ENCODE data around the gene LPP. TPM values are rescaled to one million over a fixed set of nuclear protein-coding genes. Genes with fewer than 3 reads are reported as not detected.

LPP gene
- total RNA-seq, 4 donors from 2014 or later = 109 to 170 (median 132) TPM

DNA sequence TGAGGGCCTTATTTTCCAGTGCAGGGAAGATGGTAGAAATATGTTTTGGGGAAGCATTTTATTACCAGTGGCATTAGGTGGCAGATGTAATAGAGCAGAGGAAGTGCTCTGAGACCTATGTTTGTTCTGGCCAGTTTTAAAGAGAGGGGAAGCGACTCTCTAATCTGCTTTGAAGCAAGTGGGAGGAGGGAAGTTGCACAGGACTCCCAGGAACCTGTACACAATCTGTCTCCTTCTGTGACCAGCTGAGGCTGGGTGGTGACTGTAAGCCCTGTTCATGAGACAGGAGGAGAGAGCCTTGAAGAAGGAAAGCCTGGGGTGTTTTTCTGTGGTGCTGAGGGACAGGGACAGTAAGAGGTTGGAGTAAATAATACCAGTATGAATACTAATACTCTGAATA, 60.5 kb downstream of the LPP start:
- H3K36me3 ChIP-seq = no peaks in the 10 kb centered on the region
- H3K4me3 ChIP-seq = peak overlapping the region in 1 of 4 donors; percentile 36
- peak overlapping the region; percentile 21 to 87 (median 58) for H3K27ac ChIP-seq
- TF ChIP-seq, protein P1, sequence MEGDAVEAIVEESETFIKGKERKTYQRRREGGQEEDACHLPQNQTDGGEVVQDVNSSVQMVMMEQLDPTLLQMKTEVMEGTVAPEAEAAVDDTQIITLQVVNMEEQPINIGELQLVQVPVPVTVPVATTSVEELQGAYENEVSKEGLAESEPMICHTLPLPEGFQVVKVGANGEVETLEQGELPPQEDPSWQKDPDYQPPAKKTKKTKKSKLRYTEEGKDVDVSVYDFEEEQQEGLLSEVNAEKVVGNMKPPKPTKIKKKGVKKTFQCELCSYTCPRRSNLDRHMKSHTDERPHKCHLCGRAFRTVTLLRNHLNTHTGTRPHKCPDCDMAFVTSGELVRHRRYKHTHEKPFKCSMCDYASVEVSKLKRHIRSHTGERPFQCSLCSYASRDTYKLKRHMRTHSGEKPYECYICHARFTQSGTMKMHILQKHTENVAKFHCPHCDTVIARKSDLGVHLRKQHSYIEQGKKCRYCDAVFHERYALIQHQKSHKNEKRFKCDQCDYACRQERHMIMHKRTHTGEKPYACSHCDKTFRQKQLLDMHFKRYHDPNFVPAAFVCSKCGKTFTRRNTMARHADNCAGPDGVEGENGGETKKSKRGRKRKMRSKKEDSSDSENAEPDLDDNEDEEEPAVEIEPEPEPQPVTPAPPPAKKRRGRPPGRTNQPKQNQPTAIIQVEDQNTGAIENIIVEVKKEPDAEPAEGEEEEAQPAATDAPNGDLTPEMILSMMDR (IDR thresholded peaks at IDR 0.05) = no peak
- TF ChIP-seq POLR2A (IDR thresholded peaks at IDR 0.05) = no peak
- H3K27me3 ChIP-seq = no peaks in the 10 kb centered on the region
- peaks cover 0 to 63% (median 3%) of the 10 kb centered on the region in 4 donors for H3K4me1 ChIP-seq
- H3K9me3 ChIP-seq = no peaks in the 10 kb centered on the region
- DNase-seq = no peak

DNA sequence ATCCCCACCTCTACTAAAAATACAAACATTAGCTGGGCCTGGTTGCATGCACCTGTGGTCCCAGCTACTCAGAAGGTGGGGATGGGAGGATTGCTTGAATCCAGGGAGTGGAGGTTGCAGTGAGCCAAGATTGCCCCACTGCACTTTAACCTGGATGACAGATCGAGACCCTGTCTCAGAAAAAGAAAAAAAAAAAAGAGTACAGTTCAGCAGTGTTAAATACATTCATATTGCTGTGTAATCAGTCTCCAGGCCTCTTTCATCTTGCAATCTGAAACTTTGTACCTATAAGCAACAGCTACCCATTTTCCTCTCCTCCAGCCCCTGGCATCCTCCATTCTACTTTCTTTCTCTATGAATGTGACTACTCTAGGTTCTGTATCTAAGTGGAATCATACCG, 61.2 kb downstream of the LPP start:
- DNase-seq = no peak
- Histone ChIP-seq H3K4me1 (peaks cover 0 to 63% (median 3%) of the 10 kb centered on the region in 4 donors), H3K9me3 (no peaks in the 10 kb centered on the region), H3K4me3 (peak overlapping the region in 1 of 4 donors; percentile 36), H3K27me3 (no peaks in the 10 kb centered on the region), H3K27ac (peak overlapping the region in 2 of 4 donors; percentile 21 to 87), H3K36me3 (no peaks in the 10 kb centered on the region)
- TF ChIP-seq, protein P1 (IDR thresholded peaks at IDR 0.05) = no peak
- no peak for TF ChIP-seq POLR2A (IDR thresholded peaks at IDR 0.05)

DNA sequence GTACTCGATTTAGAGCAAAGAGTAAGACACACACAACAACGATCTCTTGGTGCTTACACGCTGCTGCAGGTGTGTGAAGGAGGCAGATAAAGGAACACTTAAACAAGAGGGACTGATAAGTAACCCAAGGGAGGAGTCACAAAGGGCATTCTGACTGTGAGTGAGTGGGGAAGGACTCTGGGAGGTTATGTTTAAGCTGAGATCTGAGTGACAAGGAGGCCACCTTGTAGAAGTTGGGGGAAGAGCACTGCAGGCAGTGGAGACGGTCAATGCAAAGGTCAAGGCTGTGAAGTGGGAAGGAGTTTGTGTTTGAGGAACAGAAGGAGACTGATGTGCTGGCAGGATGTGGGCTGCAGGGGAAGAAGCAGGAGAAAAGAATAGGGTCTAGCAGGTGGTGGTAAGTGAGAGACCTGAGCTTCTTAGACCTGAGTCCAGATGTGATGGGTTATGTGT, 63.1 kb downstream of the LPP start:
- Histone ChIP-seq H3K9me3 (no peaks in the 10 kb centered on the region), H3K4me3 (peak overlapping the region in 1 of 4 donors; percentile 6), H3K27ac (peak overlapping the region in 3 of 4 donors; percentile 25 to 87 (median 58)), H3K36me3 (no peaks in the 10 kb centered on the region), H3K27me3 (no peaks in the 10 kb centered on the region), H3K4me1 (peaks cover 0 to 67% (median 4%) of the 10 kb centered on the region in 4 donors)
- TF ChIP-seq, protein P1 (IDR thresholded peaks at IDR 0.05) = no peak
- no peak for TF ChIP-seq POLR2A (IDR thresholded peaks at IDR 0.05)
- DNase-seq = no peak

DNA sequence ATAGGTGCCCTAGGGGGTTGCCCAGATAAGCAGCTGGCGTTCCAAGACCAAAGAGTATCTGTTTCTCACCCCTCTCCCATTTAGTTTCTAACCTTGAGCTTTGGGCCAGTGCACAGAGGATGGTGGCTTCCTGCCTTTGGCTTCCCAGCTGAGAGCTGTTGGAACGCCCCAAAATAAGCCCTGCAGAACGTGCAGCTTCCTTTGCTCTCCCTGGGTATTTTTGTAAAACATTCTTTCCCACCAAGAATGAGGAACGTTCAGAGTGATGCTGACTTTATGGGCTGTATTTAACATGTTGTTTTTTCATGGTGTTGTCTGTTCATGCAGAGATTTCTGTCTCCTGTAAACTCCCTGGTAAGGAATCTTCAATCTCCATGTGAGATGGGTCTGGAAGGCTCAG, 63.8 kb downstream of the LPP start:
- H3K4me3 ChIP-seq = peak overlapping the region in 1 of 4 donors; percentile 6
- DNase-seq = no peak
- H3K36me3 ChIP-seq = no peaks in the 10 kb centered on the region
- TF ChIP-seq, protein P1 (IDR thresholded peaks at IDR 0.05) = no peak
- no peak for TF ChIP-seq POLR2A (IDR thresholded peaks at IDR 0.05)
- peaks cover 0 to 63% (median 4%) of the 10 kb centered on the region in 4 donors for H3K4me1 ChIP-seq
- no peaks in the 10 kb centered on the region for H3K9me3 ChIP-seq
- H3K27ac ChIP-seq = peak overlapping the region; percentile 21 to 87 (median 42)
- H3K27me3 ChIP-seq = no peaks in the 10 kb centered on the region

DNA sequence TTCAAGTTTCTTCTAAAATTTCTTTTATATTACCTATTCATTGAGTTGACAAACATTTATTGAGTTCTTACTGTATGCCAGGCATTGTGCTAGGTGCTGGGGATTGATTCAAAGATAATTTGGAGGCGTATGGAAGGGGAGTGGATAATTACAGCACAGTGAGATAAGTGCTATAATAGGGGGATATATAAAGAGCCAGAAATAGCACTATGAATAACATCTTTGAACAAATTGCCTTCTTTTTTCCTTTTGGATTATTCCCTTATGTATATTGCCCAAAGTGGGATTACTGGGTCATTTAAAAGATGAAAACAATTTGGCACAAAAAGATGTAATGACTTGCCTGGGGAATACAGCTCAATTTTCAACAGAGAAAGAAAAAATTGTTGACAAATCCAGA, 64.6 kb downstream of the LPP start:
- no peak overlapping the region for H3K4me3 ChIP-seq

More for the DNA sequence above, 64.6 kb downstream of the LPP start:
- H3K27me3 ChIP-seq = no peaks in the 10 kb centered on the region
- TF ChIP-seq, protein P1 (IDR thresholded peaks at IDR 0.05) = no peak
- TF ChIP-seq POLR2A (IDR thresholded peaks at IDR 0.05) = no peak
- H3K4me1 ChIP-seq = peaks cover 0 to 68% (median 4%) of the 10 kb centered on the region in 4 donors
- no peaks in the 10 kb centered on the region for H3K36me3 ChIP-seq
- DNase-seq = no peak
- no peaks in the 10 kb centered on the region for H3K9me3 ChIP-seq
- H3K27ac ChIP-seq = peak overlapping the region in 3 of 4 donors; percentile 21 to 87 (median 83)

Measured in Peyer's patch (tissue), 4 donors.